Right renal cortex interstitium (tissue), 3 donors: Measurements from ENCODE around the gene EPS8L3. TPM values are rescaled to one million over a fixed set of nuclear protein-coding genes. Genes with fewer than 3 reads are reported as not detected.

ENCODE experiments used
- DNase-seq, 3 donors: peaks; one replicate each; pipeline ENCODE4 v3.0.0-alpha.2; 2013; ENCODE audit warnings: low read depth in 3 of 3, low spot score in 2 of 3
- polyA plus RNA-seq, 3 donors: library from polyadenylated mRNA; unstranded; fragments of 120-200 nt; gene quantifications; one replicate each; pipeline ENCODE4 v1.2.1, GENCODE V29; 2013; ENCODE audit not compliant: insufficient read length in 3 of 3

EPS8L3 gene
- polyA plus RNA-seq, 3 donors = 0.12 to 0.56 (median 0.28) TPM

DNA sequence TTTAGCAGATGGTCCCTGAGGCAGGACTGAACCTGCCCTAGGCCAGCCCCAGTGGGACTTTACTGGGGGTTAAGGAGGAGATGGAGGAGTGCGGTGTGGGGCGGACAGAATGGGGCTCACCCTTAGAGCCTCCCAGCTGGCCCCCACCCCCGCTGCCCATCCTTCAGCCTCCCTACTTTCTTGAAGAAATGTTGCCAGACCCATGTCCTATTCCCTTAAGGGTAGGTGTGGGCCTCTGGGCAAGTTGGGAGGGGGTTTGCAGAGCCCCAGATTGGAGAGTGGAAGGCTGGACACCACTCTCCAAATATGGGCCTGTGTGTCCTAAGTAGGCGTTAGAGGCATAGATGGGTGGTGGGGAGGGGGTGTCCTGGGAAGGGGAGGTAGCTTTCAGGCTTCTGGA, 19.2 kb upstream of the EPS8L3 start:
- DNase-seq = no peak

DNA sequence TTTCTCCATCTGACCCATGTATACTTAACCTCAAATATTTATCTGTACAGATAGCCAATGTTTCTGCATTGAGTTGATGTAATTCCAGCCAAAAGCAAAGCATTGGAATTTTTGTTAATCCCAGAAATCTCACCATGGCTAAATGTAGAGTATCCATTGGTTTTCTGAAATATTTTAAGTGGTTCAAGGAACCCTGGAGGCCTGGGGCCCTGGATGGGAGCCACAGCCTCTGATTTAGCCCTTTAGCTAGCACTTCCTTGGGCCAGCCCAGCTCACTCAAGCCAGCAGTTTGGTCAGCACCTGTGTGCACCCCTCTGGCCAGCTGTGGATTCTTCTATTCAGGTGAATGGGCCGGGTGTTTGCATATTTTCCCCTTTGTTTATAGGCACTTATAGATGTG, 18.8 kb upstream of the EPS8L3 start:
- DNase-seq = no peak

DNA sequence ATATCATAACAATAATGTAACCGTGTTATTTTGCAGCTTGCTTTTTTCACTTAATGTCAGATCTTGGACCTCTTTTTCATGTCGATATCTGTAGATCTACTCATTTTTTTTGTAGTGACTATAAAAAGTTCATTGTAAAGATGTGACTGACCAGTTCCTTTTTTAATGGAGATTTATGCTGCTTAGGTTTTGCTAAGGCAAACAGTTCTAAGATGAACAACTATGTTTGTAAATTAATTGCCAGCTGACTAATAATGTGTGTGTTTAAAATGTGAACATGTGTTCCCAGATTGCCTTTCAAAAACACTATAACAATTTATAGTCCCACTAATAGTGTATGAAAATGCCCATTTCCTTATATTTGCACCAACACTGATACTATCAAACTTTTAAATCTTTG, 18.1 kb upstream of the EPS8L3 start:
- DNase-seq = no peak

DNA sequence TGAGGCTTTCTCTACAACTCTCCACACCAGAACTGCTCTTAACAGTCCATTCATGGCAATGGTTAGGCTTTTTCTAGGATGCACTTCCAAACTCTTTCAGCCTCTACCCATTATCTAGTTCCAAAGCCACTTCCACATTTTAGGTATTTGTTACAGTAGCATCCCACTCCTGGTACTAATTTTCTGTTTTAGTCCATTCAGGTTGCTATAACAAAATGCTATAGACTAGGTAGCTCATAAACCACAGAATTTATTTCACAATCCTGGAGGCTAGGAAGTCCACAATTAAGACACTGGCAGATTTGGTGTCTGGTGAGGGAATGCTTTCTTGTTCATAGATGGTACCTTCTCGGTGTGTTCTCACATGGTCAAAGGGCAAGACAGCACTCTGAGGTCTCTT, 17.3 kb upstream of the EPS8L3 start:
- DNase-seq = no peak

DNA sequence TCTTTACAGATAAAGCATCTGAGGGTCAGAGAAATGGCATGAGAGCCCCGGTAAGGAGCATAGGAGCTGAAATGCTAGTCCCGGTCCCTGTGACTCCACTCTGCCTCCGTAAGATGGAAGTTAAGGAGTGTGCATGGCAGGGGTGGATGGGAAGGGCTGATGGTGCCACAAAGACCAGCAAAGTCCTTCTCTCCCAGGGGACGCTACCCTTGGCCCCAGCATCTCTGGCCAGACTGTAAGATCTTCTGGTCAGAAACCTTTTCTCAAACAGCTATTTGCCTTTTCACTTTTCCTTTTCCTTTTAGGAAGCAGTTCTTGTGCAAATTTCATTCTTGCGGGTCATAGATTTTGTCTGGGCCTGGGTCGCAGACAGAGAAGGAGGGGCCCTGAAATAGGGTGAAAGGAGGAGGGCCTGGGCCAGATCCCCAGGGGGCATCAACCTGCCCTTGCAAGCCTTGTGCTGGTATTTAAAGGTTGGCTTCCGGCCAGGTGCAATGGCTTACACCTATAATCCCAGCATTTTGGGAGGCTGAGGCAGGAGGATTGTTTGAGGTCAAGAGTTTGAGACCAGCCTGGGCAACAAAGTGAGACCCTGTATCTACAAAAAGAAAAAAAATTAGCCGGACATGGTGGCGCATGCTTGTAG, 14.4 kb upstream of the EPS8L3 start:
- DNase-seq = no peak

DNA sequence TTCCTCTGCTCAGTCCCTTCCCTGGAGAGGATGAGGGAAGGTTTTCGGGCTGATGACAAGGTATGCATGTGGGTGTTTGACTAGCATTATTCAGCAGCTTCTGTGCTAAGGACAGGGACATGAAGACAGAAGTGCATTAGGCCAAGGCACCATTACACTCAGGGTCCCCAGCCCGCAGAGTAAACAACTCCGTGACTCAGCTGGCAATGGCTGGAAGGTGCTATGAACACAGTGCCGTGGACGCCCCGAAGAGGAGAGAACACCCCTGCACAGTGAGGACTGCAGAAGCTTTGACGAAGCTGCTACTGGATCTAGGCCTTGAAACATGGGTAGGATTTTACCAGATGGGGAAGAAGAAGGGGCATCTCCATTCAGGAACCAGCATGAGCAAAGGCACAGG, 13.7 kb upstream of the EPS8L3 start:
- DNase-seq = no peak

DNA sequence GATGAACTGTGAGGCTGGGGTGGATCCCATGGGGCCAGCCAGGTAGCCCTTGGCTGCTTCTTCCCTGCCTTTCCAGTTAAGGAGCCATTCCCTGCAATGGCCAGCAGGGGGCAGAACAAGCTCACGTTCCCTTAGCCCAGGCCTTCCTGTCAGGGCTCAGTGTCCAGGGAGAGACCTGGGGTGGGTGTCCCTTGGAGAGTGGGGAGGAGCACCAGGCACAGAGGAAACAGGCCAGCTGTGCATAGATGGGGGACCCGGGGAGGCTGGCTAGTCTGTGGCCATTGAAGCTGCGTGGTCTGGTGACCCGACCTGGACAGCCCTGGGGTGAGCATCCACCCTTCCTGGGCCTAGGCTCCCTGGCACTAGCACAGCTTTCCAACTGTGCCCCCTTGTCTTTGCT, 13.2 kb upstream of the EPS8L3 start:
- peak in 2 of 3 donors; percentile 74 for DNase-seq

DNA sequence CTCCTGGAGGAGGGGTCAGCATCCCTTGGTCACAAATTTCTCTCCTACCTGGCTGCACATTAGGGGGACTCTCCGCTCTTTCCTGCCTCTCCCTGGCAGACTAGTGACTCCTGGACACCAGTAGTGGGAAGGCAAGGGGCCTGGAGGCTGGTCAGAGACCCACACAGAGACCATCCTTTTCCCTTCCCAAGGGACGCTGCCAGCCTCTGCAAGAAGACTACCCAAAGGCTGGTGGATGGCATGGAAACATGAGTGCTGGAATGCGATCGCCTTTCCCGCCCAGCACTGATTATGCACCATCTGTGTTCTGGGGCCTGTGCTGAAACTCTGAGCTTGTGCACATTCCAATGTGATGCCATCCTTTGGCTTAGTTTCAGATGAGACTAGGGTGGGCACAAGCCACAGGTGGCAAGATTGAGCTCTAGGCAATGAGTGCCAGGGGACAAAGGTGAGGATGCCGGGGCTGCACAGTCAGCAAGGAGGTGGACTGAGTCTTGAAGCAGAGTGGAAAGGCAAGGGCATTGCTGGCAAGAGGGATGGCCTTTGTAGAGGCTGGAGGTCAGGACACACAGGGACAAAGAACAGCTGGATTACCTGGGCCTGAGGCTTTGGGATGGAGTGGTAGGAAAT, 12.6 kb upstream of the EPS8L3 start:
- DNase-seq = no peak

DNA sequence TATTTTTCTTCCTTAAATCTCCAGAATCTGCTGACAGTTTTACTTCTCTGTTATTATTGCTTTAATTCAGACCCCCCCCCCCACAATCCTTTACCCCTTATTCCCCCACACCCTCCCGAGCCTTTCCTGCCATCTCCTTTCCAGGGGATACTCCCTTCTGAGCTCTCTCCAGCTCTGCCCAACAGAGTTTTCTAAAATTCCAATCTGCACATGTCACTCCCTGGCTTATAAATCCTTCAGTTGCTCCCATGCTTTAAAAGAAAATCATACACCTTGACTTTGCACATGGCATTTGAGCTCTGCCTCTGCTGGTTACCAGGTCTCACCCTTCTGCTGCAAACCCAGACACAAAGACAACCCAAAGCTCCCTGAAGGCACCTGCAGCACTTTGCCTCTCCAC, 11.7 kb upstream of the EPS8L3 start:
- DNase-seq = no peak

DNA sequence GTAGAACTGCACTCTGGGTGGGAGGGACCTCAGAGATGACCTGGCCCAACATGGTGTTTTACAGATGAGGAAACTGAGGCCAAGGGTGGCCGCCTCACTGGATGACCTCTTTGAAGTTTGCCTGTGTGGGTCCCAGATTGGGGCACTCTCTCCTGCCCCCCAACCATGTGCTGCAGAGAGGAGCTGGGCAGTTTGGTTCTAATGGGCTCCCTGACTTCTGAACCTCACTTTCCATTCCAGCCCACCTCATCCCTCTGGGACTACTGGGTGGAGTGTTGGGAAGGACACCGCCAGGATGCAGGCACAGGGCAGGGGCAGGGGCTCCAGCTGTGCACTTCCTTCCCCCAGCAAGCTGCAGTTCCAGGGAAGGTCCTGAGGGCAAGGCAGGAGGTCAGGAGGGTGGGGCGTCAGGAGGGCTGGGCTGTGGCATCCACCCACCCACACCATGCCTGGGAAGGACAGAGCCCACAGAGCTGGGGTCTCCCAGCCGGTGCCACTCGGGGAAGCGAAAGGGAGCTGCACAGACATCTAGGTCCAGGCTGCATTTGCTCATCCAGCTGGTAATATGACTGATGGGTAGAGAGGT, 10.3 kb upstream of the EPS8L3 start:
- DNase-seq = no peak

DNA sequence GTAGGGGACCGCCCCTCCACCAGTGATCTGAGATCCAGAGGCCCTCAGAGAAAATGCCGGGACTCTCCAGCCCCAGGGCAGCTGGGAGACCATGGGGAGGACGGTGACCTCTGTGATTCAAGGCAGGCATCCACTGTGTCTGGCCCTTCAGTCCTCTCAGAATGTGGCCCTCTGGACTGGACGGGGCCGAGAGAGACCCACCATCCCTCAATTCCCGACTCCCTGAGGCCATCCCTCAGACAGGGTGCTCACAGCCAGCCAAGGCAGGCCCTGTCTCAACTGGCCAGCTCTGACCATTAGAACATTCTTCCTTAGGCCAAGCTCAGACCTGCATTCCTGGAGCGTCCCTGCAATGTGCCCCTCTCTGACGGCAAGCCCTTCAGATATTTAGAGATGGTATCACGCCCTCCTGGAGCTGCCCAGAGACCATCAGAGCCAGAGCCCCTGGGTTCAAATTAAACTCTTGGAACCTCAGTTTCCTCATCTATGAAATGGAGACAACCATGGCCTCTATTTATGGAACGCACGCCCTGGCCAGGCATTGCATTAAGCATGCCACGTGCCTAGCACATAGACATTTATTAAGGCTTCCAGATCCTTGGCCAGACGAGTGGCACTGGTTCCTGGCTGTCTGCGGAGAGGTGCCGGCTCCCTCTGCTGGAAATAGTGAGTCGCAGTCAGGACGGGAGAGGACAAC, 9.6 kb upstream of the EPS8L3 start:
- no peak for DNase-seq

DNA sequence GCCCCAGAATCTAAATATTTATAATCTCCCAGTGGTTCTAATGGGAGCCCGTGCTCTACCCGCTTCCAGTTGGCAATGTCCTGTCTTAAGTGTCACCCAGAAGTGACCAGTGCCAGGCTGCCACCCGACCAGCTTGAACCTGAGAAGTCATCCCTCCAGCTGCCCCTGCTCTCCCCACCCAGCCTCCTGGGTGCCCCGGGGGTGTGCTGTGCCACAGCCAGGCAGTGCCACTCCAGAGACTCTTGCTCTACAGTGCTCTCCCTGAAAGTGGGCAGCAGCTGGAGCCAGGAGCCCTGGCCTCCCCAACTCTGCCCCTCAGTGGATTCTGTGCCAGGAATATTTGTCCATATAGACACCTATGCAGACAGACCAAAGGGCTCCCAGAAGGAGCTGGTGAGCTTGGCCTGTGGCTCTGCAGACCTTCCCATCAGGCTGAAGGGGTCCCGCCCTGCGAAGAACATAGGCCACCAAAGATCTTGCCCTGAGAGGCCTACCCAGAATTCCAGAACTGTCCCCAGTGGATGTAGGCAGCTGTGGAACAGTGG, 9.0 kb upstream of the EPS8L3 start:
- no peak for DNase-seq

DNA sequence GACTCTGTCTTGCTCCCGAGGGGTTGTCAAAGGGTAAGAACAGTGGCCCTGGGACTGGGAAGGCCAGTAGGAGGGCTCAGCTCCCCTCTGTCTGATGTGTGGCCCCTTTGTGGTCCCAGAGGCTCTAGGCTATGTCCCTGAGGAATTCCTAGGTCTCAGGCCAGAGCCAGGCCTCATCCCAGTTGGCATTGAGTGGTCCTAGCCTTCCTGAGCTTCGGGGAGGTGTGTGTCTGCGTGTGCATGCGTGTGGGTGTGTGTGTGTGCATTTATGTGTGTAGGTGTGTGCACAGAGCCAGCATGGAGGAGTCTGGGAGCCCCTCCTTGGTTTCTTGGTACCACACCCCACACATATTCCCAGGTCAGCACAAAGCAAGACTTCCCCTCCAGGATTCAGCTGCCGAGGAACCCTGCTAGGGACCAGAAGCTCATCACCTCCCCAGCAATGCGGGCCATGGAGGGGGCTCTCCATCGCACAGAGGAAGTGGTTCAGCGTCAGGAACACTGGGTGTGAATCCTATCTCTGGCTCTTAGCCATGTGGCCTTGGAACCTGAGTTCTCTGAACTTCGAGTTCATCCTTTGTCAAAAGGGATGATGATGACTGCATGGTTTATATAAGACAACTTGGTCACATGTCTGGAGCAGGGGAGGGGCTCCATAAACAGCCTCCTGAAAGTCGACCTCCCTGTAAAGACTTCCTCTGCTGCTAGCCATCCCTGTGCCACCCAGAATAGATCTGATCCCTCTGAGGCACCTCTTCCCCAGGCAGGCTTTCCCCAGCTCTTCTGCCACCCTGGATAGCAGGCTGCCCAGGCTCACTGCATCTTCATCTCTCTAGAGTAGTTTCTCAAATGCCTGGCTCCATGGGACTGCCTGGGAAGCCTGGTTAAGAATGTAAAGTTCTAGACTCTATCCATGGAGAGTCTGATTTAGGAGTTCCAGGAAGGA, 8.3 kb upstream of the EPS8L3 start:
- DNase-seq = no peak

DNA sequence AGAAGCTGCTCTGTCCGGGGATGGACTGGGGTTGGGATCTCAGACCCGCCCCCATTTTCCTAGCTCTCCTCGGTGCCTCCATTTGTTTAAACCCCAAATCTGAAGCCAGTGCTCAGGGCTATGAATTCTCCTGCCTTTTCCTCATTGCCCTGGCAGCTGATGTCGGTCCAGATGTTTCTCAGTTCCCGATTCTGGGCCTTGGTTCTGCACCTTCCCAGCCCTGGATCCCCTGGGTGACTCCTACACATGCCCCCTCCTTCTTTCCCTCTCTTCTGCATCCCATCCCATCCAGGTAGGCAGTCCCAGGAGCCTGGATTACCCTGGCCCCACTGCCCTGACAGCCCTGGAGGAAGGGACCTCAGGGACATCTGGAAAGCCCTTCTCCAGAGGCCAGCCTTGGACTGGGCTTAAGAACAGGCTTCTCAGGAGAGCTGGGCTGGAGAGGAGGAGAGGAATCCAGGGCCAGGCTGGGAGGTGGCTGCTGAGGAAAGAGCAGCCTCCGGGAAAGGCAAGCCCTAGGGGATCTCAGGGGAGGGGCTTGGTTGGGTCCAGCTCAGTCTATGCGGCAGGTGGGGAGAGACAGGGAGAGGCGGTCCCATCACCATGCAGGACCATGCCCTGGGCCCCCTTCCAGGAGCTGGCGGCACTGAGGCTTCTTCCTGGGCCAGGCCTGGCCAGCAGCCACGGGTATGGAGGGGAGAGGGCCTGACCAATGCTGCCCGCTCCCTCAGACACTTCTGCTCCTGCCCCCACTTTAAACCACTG, 6.8 kb upstream of the EPS8L3 start:
- DNase-seq = no peak

DNA sequence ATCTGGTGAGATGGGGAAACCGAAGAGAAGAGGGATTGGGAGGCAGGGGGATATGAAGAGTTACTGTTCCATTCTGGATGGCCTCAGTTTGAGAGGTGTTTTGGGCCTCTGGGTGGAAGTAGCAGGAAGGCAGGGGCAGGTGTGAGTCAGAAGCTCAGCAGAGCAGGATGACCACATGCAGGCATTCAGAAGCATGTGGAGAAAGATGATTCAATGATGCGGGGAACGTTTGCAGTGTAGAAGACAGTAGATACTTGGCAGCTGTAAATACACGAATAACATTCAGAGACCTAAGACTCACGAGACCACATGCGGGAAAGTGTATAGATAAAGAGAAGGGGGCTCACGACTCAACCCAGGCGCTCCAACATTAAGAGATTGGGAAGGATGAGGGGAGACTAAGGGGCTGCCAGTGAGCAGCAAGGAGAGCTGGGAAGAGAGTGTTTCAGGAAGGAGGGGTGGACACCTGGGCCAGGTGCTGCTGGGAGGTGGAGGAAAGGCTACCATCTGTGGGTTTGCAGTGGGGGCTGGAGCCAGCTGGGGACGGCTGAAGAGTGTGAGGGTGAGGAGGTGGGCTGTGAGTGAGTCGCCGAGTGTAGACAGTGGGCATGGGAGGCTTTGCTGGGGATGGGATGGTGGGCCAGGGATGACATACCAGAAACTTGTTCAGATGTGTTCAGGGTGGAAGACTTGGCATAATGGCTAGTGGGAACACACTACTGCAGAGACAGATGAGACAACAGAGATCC, 5.8 kb upstream of the EPS8L3 start:
- no peak for DNase-seq

DNA sequence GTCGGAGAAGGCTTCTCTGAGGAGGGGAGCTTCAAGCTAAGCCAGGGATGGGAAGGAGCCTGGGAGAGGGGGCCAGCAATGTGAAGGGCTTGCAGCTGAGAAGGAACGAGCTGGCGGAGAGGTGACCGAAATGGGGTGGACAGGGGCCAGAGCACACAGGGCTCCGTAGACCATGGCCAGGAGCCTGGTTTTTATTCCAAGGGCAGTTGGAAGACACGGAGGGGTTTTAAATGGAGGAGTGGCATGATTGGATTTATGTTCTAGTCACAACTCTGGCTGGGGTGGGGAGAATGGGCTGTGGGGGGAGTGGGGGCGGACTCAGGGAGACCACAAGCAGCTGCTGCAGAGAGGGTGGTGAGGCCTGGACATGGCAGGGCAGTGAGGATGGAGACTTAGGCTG, 5.1 kb upstream of the EPS8L3 start:
- DNase-seq = no peak

DNA sequence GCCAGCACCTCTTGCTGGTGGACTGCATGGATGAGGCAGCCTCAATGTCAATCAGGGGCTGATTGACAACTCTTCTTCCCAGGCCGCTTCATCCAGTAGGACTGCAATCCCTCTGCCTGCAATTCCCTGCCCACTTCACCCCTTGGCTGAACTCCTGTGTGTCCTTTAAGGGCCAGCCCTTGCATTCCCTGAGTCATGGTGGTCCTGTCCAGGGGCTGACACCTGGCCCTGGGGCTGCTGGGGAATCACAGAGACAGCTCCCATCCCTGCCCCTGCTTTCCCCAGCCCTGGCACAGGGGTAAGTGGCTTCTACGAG, 4.6 kb upstream of the EPS8L3 start:
- no peak for DNase-seq

DNA sequence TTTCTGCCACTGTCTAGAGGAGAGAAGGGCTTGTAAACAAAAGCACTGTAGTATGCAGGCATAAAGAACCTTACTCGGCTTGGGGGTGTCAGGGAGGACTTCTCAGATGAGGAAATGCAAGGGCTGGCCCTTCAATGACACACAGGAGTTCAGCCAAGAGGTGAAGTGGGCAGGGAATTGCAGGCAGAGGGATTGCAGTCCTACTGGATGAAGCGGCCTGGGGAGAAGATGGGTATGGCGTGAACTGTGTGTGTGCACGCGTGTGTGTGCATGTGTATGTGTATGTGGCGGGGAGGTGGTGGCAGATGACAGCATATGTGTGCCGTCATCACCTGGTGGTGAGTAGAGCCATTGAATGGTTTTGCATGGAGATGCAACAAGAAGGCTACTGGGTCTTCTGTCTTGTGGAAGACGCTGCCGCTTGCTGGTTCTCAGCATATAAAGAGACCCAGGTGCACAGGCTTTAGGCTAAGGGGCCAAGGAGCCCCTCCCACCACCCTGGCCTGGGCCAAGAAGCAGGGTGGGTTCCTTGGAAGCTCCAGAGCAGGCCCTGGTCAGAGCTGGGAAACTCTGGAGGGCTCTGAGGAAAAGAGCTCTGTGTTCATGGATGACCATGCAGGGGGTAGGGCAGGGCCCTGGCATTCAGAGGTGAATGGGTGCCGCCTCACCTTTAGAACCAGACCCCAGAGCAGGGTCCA, 4.1 kb upstream of the EPS8L3 start:
- DNase-seq = no peak
